Measurements from ENCODE around the gene CCDC7.
"Not testable (repeated sequence)": the region's sequence is repeated elsewhere in the genome, so short reads cannot be mapped to it uniquely, and the experiment has no call there.

Gene CCDC7

GRCh38 chr10:32582946-32583345, 137.0 kb downstream of the CCDC7 start:
- DNase-seq: no peak

- not testable (repeated sequence) for DNase-seq
These were observed 152.1 kb downstream of the CCDC7 start for GRCh38 chr10:32598022-32598421.

GRCh38 chr10:32600317-32600716, 154.4 kb downstream of the CCDC7 start:
- DNase-seq: no peak

GRCh38 chr10:32601562-32601961, 155.6 kb downstream of the CCDC7 start:
- DNase-seq: not testable (repeated sequence)

- DNase-seq: no peak
These were observed 159.8 kb downstream of the CCDC7 start for GRCh38 chr10:32605787-32606186.

- not testable (repeated sequence) for DNase-seq
These were observed 164.6 kb downstream of the CCDC7 start for GRCh38 chr10:32610543-32610942.

GRCh38 chr10:32616438-32616837, 170.5 kb downstream of the CCDC7 start:
- DNase-seq: no peak

GRCh38 chr10:32618482-32618881, 172.5 kb downstream of the CCDC7 start:
- DNase-seq: no peak

GRCh38 chr10:32621969-32622368, 176.0 kb downstream of the CCDC7 start:
- no peak for DNase-seq

GRCh38 chr10:32622409-32622808, 176.5 kb downstream of the CCDC7 start:
- DNase-seq: no peak

GRCh38 chr10:32627183-32627582, 181.2 kb downstream of the CCDC7 start:
- DNase-seq: no peak

GRCh38 chr10:32629910-32630309, 184.0 kb downstream of the CCDC7 start:
- no peak for DNase-seq

- no peak for DNase-seq
These were observed 200.6 kb downstream of the CCDC7 start for GRCh38 chr10:32646535-32646934.

GRCh38 chr10:32650246-32650655, 204.3 kb downstream of the CCDC7 start:
- DNase-seq: no peak

GRCh38 chr10:32657430-32657829, 211.5 kb downstream of the CCDC7 start:
- DNase-seq: not testable (repeated sequence)

- no peak for DNase-seq
These were observed 215.4 kb downstream of the CCDC7 start for GRCh38 chr10:32661346-32661745.

GRCh38 chr10:32680803-32681557, 235.0 kb downstream of the CCDC7 start:
- DNase-seq: no peak

- DNase-seq: no peak
These were observed 238.4 kb downstream of the CCDC7 start for GRCh38 chr10:32684291-32684690.

- no peak for DNase-seq
These were observed 241.2 kb downstream of the CCDC7 start for GRCh38 chr10:32687116-32687515.

- DNase-seq: no peak
These were observed 241.6 kb downstream of the CCDC7 start for GRCh38 chr10:32687546-32687945.

- no peak for DNase-seq
These were observed 246.2 kb downstream of the CCDC7 start for GRCh38 chr10:32692174-32692573.

- DNase-seq: no peak
These were observed 247.6 kb downstream of the CCDC7 start for GRCh38 chr10:32693441-32693979.

GRCh38 chr10:32699683-32700082, 253.7 kb downstream of the CCDC7 start:
- DNase-seq: not testable (repeated sequence)

- DNase-seq: no peak
These were observed 267.6 kb downstream of the CCDC7 start for GRCh38 chr10:32713560-32713959.

- no peak for DNase-seq
These were observed 285.6 kb downstream of the CCDC7 start for GRCh38 chr10:32731527-32731926.
